Measurements from ENCODE around the gene RNF144A. TPM values are rescaled to one million over a fixed set of nuclear protein-coding genes. Genes with fewer than 3 reads are reported as not detected.

Gene RNF144A
- total RNA-seq, 1 experiment from 2014 or later: 0.21 TPM

- no peaks in the 10 kb centered on the region for H3K9me3 Mint-ChIP-seq (ENCODE audit: unreplicated experiment)
- CTCF ChIA-PET: interaction anchor here (0.7 to 3.2 kb wide), 2 partner anchors 123 to 161 kb away, joined by 3 to 10 read pairs; no protein-coding TSS in a partner anchor
- peaks cover 32% of the 10 kb centered on the region for H3K27me3 Mint-ChIP-seq (ENCODE audit: insufficient read depth, unreplicated experiment)
- POLR2A ChIA-PET: no interaction called here
- H3K27ac Mint-ChIP-seq (ENCODE audit: low read depth, unreplicated experiment): no peak overlapping the region
- no peak for TF ChIP-seq CTCF (IDR thresholded peaks at IDR 0.05; ENCODE audit: unreplicated experiment)
- H3K36me3 Mint-ChIP-seq (ENCODE audit: insufficient read depth, unreplicated experiment): no peaks in the 10 kb centered on the region
- H3K4me1 Mint-ChIP-seq (ENCODE audit: insufficient read depth, unreplicated experiment): no peaks in the 10 kb centered on the region
- H3K4me3 Mint-ChIP-seq (ENCODE audit: unreplicated experiment): no peak overlapping the region
- no TSS peak for BruUV-seq (replicated peaks)
- DNase-seq (ENCODE audit: unreplicated experiment): no peak
- intact Hi-C loops (cut with micrococcal nuclease): no loop called here
Observed at GRCh38 chr2:6921321-6921922, 4.2 kb downstream of the RNF144A start.

- Mint-ChIP-seq H3K36me3 (ENCODE audit: insufficient read depth, unreplicated experiment) (no peaks in the 10 kb centered on the region), H3K4me1 (ENCODE audit: insufficient read depth, unreplicated experiment) (no peaks in the 10 kb centered on the region), H3K9me3 (ENCODE audit: unreplicated experiment) (no peaks in the 10 kb centered on the region), H3K27me3 (ENCODE audit: insufficient read depth, unreplicated experiment) (peaks cover 32% of the 10 kb centered on the region), H3K4me3 (ENCODE audit: unreplicated experiment) (no peak overlapping the region), H3K27ac (ENCODE audit: low read depth, unreplicated experiment) (no peak overlapping the region)
- no peak for TF ChIP-seq CTCF (IDR thresholded peaks at IDR 0.05; ENCODE audit: unreplicated experiment)
- BruUV-seq (replicated peaks): no TSS peak
- ChIA-PET POLR2A (no interaction called here), CTCF (interaction anchor here (0.9 to 1.2 kb wide), 2 partner anchors 26 to 121 kb away, joined by 3 to 4 read pairs; no protein-coding TSS in a partner anchor)
- intact Hi-C loops (cut with micrococcal nuclease): no loop called here
- DNase-seq (ENCODE audit: unreplicated experiment): peak; percentile 16
Observed at GRCh38 chr2:6922201-6922656, 5.0 kb downstream of the RNF144A start.

GRCh38 chr2:6923319-6923718, 6.1 kb downstream of the RNF144A start:
- ChIA-PET POLR2A (interaction anchor here (0.6 kb wide), 1 partner anchor 27 kb away, joined by 4 read pairs; no protein-coding TSS in a partner anchor), CTCF (interaction anchor here (0.9 to 1.2 kb wide), 2 partner anchors 27 to 120 kb away, joined by 3 to 4 read pairs; no protein-coding TSS in a partner anchor)
- BruUV-seq (replicated peaks): no TSS peak
- intact Hi-C loops (cut with micrococcal nuclease): no loop called here
- Mint-ChIP-seq H3K4me1 (ENCODE audit: insufficient read depth, unreplicated experiment) (no peaks in the 10 kb centered on the region), H3K4me3 (ENCODE audit: unreplicated experiment) (no peak overlapping the region), H3K27ac (ENCODE audit: low read depth, unreplicated experiment) (no peak overlapping the region), H3K9me3 (ENCODE audit: unreplicated experiment) (no peaks in the 10 kb centered on the region), H3K36me3 (ENCODE audit: insufficient read depth, unreplicated experiment) (no peaks in the 10 kb centered on the region), H3K27me3 (ENCODE audit: insufficient read depth, unreplicated experiment) (peaks cover 32% of the 10 kb centered on the region)
- TF ChIP-seq CTCF (IDR thresholded peaks at IDR 0.05; ENCODE audit: unreplicated experiment): no peak
- no peak for DNase-seq (ENCODE audit: unreplicated experiment)

GRCh38 chr2:6924101-6924923, 7.1 kb downstream of the RNF144A start:
- Mint-ChIP-seq H3K4me1 (ENCODE audit: insufficient read depth, unreplicated experiment) (no peaks in the 10 kb centered on the region), H3K4me3 (ENCODE audit: unreplicated experiment) (no peak overlapping the region), H3K9me3 (ENCODE audit: unreplicated experiment) (no peaks in the 10 kb centered on the region), H3K36me3 (ENCODE audit: insufficient read depth, unreplicated experiment) (no peaks in the 10 kb centered on the region), H3K27me3 (ENCODE audit: insufficient read depth, unreplicated experiment) (peaks cover 32% of the 10 kb centered on the region), H3K27ac (ENCODE audit: low read depth, unreplicated experiment) (no peak overlapping the region)
- CTCF ChIA-PET: no interaction called here
- no TSS peak for BruUV-seq (replicated peaks)
- DNase-seq (ENCODE audit: unreplicated experiment): no peak
- POLR2A ChIA-PET: no interaction called here
- TF ChIP-seq CTCF (IDR thresholded peaks at IDR 0.05; ENCODE audit: unreplicated experiment): no peak
- intact Hi-C loops (cut with micrococcal nuclease): no loop called here

All from MCF 10A (cell line).